GM21381 (cell line): Measurements from ENCODE around the gene TMEM272.

Source experiments
- ATAC-seq: cut with Tn5 transposase; IDR thresholded peaks from one replicate; pipeline ENCODE4 v1.9.1; 2021; ENCODE audit warnings: mild to moderate bottlenecking, moderate library complexity; ENCODE audit not compliant: unreplicated experiment

Gene TMEM272

GRCh38 chr13:51806566-51806965 is 38.4 kb downstream of the TMEM272 start:
- no peak for ATAC-seq

- ATAC-seq = no peak
Measured at GRCh38 chr13:51805925-51806324, 39.1 kb downstream of the TMEM272 start.

- ATAC-seq = no peak
Measured at GRCh38 chr13:51805313-51805712, 39.7 kb downstream of the TMEM272 start.

DNA sequence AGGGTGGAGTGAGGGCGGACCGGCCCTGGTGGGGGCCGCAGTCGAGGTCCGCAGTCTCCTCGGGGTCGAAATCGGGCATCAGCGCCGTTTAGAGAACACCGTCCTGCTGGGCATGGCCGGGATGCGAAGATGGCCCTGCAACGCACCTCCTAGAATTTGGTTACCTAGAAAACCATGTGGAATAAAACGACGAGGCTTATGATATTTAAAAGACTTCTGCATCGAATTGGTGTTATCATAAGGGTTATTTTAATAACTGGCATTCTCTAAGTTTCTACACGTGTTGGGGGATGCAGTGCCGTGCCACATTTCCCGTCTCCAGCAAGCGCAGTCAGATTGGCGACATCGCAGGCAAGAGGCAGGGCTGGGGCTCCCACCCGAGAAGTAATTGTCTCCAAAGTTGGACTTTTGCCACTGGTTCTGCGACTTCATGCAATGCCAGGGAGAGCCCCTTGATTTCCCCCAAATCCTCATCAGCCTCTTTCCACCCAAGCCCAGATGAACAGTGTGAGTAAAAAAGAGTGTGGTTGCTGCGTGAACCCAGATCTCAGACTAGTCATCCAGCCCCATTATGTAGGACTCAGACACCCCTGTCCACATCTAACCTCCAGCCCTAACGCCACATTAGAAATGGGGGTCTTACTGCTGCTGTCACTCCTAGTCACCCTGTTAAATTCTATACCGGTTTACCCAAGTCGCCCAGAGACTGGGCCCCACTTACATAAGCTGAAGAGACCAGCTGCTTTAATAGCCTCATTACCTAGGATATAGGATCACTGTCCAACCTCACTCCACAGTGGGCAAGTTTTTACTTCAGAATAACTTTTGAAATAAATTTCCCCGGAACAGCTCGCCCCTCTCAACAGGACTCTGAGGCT is 40.4 kb downstream of the TMEM272 start:
- ATAC-seq = no peak

- ATAC-seq = peak; percentile 87
Measured at GRCh38 chr13:51803422-51804294, 41.3 kb downstream of the TMEM272 start, which contains the start of gene DHRS12. Gene DHRS12, minus strand, starts transcription at chr13:51804163. Its CDS starts 4,504 bp downstream, at chr13:51799659.

- ATAC-seq = no peak
Measured at GRCh38 chr13:51802631-51803418, 42.2 kb downstream of the TMEM272 start.

GRCh38 chr13:51801631-51802099 is 43.3 kb downstream of the TMEM272 start:
- ATAC-seq = no peak

DNA sequence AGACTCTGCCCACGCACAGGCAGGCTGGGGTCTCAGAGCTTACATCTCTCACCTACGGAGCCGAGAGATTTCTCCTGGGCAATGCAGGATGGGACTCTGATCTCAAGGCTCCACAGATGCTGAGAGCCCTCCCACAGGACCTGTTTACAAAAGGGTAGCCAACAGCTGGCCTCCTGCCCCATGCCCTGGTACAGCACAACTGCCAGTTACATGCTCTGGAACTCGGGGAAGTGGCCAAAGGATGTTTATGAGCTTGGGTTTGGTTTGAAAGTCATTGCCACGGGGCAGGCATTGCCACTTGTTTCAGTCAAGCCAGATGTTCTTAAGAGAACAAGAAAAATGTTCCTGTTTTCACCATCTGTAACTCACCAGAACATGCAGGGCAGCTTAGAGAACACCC is 44.5 kb downstream of the TMEM272 start:
- ATAC-seq = no peak

GRCh38 chr13:51799261-51799660 is 45.7 kb downstream of the TMEM272 start:
- no peak for ATAC-seq

DNA sequence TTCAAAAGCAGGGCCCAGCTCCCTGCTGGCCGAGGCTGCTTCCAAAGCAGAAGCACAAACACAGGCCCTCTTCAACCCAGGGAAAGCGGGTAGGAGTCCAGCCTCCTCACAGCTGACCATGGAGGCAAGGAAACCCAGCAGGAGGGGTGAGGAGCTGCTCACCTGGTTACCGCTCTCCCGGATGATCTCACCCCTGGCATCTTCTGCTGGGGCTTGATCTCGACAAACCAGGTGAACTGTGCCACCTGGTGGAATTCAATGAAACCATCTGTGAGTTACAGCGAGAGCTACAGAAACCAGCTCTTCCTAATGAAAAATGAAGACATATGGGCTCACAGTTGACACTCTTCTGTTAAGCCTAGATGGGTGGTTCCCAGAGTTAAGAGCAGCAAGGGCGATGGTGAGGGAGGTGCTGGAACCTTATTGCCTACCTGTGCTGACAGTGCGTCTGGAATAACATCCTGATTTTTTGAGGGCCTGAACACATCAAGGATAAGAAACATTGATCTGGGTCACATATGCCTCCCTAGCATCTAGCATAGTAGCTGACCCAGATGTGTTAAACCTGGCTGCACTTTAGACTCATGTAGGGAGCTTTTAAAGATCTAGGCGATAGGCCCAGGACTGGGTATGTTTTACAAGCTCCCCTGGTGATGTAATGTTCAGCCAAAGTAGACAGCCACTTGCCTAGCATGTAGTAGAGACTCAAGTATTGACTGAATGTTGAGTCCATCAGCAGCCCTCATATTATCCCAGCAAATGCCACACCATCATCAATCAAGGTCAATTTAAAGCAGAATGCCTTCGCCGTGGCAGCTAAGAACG is 47.1 kb downstream of the TMEM272 start:
- ATAC-seq = no peak

- no peak for ATAC-seq
Measured at GRCh38 chr13:51796546-51796945, 48.4 kb downstream of the TMEM272 start.

GRCh38 chr13:51795419-51795818 is 49.6 kb downstream of the TMEM272 start:
- no peak for ATAC-seq

- no peak for ATAC-seq
Measured at GRCh38 chr13:51794964-51795363, 50.0 kb downstream of the TMEM272 start.

- ATAC-seq = peak; percentile 42
Measured at GRCh38 chr13:51793570-51794271, 51.3 kb downstream of the TMEM272 start.

DNA sequence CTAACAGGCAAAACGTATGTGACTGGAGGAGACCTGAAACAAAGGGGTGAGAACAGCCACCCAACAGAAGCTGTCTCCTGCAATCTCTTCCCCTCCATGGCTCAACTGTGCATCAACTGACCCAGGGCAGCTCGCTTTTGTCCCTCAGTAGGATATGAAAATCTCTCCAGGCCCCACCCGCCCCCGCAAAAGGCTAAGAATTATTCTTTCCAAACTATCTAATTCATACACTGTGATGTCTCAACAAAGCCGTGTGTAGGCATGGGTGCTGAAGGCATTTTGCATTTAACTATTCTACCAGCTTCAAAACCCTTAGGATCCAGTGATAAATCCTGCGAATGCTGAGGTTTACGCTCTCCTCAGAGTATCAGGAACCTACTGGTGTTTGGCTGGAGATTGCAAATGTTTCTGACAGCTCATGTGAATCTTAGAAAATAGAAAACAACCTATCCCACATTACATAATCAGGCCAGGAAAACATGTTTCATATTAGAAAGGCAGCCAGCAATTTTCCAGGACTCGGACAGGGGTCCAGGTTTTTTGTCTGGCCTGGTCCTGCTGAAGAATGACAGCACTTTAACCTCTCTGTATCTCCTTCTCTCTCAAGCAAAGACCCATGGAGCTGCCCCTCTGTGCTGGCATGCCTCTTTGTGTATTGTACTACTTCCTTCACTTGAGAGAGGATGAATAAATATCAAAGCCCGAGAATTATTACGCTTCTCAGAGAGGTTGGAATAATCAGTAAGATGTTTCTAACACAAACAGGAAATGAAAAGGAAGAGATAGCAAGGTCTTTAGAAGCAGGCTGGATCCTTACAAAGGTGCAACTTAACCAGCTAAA is 58.3 kb downstream of the TMEM272 start:
- no peak for ATAC-seq

GRCh38 chr13:51785712-51786424 is 59.1 kb downstream of the TMEM272 start:
- ATAC-seq = no peak

- no peak for ATAC-seq
Measured at GRCh38 chr13:51784097-51784496, 60.9 kb downstream of the TMEM272 start.
